HG02870 (cell line): ENCODE results near the gene S100A11.

ENCODE experiments used
- ATAC-seq: cut with Tn5 transposase; IDR thresholded peaks from one replicate; pipeline ENCODE4 v1.9.1; 2021; ENCODE audit warnings: mild to moderate bottlenecking, moderate library complexity; ENCODE audit not compliant: unreplicated experiment

S100A11 gene

GRCh38 chr1:152003846-152004442 is 32.9 kb downstream of the S100A11 start:
- no peak for ATAC-seq

GRCh38 chr1:152002960-152003359 is 33.8 kb downstream of the S100A11 start:
- no peak for ATAC-seq

- ATAC-seq, result no peak
These were observed 34.9 kb downstream of the S100A11 start for GRCh38 chr1:152001631-152002584.

DNA sequence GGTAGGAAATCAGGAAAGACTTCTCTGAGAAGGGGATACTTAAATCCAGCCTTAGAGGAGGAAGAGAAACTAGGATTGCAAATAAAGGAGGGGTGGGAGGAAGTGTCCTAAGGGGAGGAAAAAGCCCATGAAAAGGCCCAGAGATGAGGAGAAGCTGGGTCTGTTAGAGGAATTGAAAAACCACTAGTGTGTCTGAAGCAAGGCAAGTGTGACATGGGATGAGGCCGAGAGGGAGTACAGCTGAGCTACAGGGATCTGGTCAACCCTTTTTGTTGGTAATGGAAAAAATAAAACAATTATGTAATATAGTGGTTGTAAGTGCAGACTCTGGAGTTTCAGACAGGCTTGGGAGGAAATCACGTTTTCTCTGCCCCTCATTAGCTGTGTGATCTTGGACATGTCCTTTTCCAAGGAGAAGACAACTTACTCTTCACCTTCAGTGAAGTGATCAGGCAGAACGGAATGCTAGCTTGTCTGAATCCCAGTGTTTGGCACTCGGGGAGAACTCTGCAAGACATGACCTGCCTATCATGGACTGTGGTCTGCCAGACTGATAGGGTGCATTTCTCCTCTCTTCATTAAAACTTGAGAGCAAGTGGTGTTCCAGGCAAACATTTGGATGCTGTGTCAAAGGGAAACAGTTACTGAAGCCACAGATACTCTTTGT is 35.7 kb downstream of the S100A11 start:
- ATAC-seq, result no peak

DNA sequence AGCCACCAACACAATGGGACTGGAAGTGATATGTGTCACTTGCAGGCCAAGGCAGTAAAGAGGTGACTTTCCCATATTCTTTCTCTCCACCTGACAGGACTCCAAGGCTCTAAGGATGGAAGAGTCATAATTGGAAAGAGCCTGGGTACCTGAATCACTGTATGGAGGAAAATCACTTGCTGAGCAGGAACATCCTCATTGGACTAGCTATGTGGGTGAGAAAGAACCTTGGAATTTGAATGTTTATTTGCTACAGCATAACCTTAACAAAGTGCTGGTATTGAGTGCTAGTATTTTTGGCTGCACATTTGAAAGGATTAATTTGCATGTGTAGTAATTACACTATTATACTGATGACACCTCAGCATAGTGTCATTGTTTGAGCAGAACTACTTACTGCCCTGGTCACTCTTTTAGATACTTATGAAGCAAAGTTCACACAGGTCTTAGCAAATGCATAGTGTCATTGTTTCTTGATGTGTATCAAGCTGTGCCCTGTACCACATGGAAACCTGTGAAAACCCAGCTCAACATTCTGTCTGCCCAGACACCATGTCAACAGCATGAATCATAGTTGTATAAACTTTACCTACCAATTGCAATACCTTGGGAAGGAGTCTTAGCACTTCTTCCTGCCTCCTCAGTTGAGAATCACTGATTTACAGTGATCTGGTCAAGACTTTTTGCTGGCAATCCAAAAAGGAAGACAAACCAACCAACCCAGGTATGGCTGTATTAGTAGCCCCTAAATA is 38.0 kb downstream of the S100A11 start:
- ATAC-seq, result no peak

GRCh38 chr1:151997284-151997570 is 39.6 kb downstream of the S100A11 start:
- no peak for ATAC-seq

DNA sequence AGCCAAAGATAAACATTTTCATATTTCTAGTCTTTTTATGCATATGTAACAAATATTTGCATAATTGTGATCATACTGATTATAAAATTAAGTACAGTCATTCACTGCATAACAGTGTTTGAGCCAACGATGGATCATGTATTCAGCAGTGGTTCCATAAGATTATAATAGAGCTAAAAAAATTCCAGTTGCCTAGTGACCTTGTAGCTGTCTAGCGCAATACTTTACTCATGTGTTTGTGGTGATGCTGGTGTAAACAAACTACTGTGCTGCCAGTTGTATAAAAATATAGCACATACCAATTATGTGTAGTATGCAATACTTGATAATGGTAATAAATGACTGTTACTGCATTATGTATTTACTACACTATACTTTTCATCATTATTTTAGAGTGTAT is 41.0 kb downstream of the S100A11 start:
- ATAC-seq, result no peak

GRCh38 chr1:151994956-151995355 is 41.8 kb downstream of the S100A11 start:
- ATAC-seq, result no peak

- no peak for ATAC-seq
These were observed 42.9 kb downstream of the S100A11 start, which contains the start of gene S100A10 for GRCh38 chr1:151993734-151994496. TSS of gene S100A10 (minus strand) at chr1:151993859. CDS start at chr1:151986230, 7,629 bp downstream.

GRCh38 chr1:151993084-151993733 is 43.6 kb downstream of the S100A11 start:
- no peak for ATAC-seq

GRCh38 chr1:151992303-151993083 is 44.3 kb downstream of the S100A11 start:
- no peak for ATAC-seq

GRCh38 chr1:151991663-151992302 is 45.0 kb downstream of the S100A11 start:
- no peak for ATAC-seq

GRCh38 chr1:151990856-151991198 is 46.0 kb downstream of the S100A11 start:
- ATAC-seq, result no peak

GRCh38 chr1:151990058-151990855 is 46.5 kb downstream of the S100A11 start:
- ATAC-seq, result no peak

- no peak for ATAC-seq
These were observed 47.5 kb downstream of the S100A11 start for GRCh38 chr1:151989211-151989862.

- ATAC-seq, result no peak
These were observed 48.3 kb downstream of the S100A11 start for GRCh38 chr1:151988405-151988923.
